ENCODE measurements around the gene TNPO1.

DNA sequence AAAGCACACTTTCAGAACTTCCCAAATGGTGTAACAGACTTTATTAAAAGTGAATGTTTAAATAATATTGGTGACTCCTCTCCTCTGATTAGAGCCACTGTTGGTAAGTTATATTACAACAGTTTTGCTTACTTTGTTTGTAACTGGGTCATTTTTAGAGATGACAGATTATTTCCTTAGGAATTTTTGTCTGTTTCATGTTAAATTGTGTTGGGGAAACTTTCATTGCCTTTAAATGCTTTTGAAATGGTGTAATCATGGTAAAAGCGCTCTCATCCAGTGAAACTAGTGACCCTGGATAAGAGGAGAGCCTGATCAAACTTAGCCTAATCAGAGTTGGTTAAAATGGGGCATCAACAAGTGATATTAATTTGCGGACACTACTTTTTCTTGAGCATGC lies 39.4 kb downstream of the TNPO1 start:
- TF ChIP-seq, protein P1, sequence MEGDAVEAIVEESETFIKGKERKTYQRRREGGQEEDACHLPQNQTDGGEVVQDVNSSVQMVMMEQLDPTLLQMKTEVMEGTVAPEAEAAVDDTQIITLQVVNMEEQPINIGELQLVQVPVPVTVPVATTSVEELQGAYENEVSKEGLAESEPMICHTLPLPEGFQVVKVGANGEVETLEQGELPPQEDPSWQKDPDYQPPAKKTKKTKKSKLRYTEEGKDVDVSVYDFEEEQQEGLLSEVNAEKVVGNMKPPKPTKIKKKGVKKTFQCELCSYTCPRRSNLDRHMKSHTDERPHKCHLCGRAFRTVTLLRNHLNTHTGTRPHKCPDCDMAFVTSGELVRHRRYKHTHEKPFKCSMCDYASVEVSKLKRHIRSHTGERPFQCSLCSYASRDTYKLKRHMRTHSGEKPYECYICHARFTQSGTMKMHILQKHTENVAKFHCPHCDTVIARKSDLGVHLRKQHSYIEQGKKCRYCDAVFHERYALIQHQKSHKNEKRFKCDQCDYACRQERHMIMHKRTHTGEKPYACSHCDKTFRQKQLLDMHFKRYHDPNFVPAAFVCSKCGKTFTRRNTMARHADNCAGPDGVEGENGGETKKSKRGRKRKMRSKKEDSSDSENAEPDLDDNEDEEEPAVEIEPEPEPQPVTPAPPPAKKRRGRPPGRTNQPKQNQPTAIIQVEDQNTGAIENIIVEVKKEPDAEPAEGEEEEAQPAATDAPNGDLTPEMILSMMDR (IDR thresholded peaks at IDR 0.05; ENCODE audit: low read length) = no peak
- TF ChIP-seq EZH2 (IDR thresholded peaks at IDR 0.05; ENCODE audit: borderline replicate concordance, low read length) = no peak

All from OCI-LY1 (cell line).